GM18499 (cell line): ENCODE results near the gene MAP3K7.

ENCODE experiments used
- ATAC-seq: cut with Tn5 transposase; IDR thresholded peaks from one replicate; pipeline ENCODE4 v1.9.1; 2021; ENCODE audit warnings: moderate number of reproducible peaks; ENCODE audit not compliant: insufficient read depth, unreplicated experiment

MAP3K7 gene

GRCh38 chr6:90586836-90587638, at the start of gene MAP3K7:
MAP3K7 (minus strand) TSS chr6:90587072; CDS start chr6:90586883, 189 bp downstream.
- ATAC-seq = peak; percentile 65

- no peak for ATAC-seq
These were observed 44.2 kb upstream of the MAP3K7 start for GRCh38 chr6:90631046-90631445.

GRCh38 chr6:90621581-90621980, 34.7 kb upstream of the MAP3K7 start:
- no peak for ATAC-seq

- no peak for ATAC-seq
These were observed 32.3 kb upstream of the MAP3K7 start for GRCh38 chr6:90619221-90619620.

DNA sequence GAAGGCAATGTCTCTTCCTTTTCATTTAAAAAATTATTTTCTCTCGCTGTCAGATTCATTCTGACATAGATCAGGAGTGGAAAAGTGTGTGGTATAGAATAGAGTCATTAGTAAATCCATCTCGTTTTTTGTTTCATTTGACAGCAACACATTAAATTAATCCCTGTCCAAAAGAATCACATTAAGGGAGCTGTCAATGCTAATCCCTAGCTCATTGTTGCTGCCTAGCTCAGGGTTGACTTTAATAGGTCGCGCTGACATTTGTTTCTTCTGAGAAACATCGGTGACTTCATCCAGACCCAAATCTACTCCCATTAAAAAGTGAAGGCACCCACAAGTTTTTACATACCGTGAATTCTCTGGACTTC, 25.4 kb upstream of the MAP3K7 start:
- ATAC-seq = no peak

DNA sequence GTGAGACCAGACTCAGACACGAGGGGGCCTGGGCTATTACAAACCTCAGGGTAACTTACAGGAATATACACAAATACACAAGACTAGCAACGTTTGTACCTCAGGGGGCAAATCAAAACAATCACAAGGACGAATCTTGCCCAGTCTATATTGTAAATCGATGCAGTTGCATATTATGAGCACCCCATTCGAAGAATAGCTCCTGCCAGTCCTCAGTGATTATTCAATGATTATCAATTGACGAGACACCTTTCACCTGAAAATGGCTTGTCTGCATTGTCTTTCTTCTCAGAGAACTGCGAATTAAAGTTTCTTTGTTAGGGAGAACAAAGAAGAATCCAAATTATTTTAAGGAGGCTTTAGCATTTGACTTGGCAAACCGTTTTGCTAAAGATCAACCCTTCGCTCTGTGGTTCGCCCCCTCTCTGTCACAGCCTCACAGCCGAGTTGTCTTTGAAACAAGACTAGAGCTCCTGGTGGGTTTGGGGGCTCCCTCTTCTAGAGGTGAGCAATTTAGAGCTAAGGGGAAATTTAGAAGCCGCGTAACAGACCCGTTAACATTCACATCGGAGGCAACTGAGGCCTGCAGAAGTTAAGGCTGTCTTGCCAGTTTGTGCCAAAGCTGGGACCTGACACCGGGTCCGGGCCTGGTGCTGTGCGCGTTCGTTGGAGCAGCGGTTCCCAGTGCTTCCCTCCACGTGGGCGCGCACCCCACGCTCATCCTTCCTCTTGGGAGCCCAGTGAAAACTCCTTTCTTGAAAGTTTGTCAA, 24.9 kb upstream of the MAP3K7 start:
- ATAC-seq = no peak

- ATAC-seq = no peak
These were observed 24.1 kb upstream of the MAP3K7 start for GRCh38 chr6:90610751-90611542.

DNA sequence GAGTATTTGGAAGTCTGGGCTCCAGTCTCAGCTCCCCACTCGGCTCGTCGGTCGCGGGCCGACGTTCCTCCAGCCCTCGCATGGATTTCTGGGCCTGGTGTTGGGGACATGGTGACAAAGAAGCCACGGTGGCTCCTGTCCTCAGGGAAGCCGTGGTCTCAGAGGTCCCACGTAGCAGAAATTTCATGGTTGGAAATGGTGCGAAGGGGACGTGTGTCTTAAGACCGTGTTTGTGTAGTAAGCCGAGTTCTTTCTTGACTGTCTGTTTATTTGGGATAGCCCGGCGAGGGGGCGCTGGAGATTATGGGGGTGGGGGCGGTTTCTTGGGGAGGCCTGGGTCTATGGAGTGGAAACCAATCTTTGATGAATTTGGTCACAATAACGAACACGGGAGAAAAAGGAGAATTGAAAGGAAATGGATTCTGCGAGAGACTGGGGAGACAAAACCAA, 23.5 kb upstream of the MAP3K7 start:
- ATAC-seq = no peak

- ATAC-seq = no peak
These were observed 19.0 kb upstream of the MAP3K7 start for GRCh38 chr6:90605749-90606340.

- no peak for ATAC-seq
These were observed 17.7 kb upstream of the MAP3K7 start for GRCh38 chr6:90604546-90604945.

- no peak for ATAC-seq
These were observed 12.3 kb upstream of the MAP3K7 start for GRCh38 chr6:90599151-90599550.

DNA sequence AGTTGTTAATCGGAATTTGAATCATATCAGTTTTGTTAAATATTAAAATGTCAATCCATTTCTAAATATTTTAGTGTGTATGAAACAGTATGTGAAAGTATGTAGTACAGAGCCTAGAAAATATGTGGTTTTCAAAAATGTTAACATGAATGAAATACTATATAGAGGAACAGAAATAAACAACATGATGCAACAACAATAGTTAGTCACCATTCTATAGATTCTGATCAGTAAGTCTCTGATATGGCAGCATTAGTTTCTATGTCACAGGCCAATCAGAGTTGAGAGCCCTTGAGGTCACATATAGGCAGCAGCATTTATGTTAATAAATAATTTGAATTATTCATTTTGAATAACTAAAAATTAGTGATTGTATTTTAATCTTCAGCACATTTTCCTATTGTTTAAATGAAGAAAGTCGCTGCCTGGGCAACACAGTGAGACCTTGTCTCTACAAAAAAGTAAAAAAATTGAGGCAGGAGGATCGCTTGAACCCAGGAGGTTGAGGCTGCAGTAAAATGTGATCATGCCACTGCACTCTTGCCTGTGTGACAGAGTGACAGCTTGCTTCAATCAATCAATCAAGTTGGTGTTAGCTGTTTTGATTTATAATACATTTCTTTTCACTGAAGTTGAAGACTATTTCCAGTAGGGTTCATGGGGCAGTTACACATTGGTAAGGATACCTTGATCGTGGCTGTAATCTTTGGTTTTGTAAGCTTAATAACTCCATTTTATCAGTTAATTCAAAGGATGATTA, 11.5 kb upstream of the MAP3K7 start:
- no peak for ATAC-seq

GRCh38 chr6:90596967-90597539, 10.2 kb upstream of the MAP3K7 start:
- no peak for ATAC-seq

DNA sequence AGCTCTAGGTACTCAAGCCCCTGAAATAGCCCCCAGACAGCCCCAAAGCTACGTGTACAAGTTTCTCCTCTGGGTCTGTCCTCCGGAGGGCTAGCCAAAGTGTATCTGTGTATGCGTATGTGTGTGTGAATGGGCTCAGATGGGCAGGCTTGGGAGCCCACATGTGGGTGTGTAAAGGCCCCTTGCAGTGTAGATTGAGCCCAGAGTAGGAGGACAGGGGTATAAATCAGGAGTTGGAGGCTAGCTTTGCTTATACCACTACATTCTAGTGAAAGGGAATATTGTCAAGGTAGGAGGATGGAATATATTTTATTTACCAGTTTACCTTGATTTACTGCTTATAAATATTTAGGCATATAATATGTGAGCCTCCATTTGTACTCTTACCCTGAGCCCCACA, 9.0 kb upstream of the MAP3K7 start:
- no peak for ATAC-seq

- ATAC-seq = peak; percentile 12
These were observed 381 bp downstream of the MAP3K7 start for GRCh38 chr6:90586546-90586835.

DNA sequence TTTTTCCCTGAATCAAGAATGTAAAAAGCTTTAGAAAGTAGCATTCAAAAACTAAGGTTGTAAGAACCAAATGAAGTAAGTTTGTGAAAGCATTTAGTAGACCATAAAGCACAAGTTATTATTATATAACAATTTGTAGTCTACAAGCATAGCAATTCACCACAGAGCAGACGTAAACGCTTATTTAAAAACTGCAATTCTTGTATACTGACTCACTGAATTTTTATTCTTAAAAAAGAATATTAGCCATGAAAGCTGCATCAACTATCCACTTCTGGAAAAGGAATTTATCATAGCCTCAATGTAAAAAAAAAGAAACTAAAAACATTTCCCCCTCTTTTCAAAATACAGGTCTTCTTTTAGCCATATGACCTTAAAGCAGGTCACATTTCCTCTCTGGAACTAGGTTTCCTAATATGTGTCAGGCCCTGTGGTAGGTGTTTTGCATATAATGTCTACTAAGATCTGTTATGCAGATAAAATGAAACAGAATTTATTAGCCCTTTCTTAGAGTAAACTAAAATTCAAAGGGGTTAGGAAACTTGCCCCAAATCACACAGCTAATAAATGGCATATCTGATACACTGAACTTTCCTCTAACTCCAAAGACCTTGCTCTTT, 2.1 kb downstream of the MAP3K7 start:
- no peak for ATAC-seq

GRCh38 chr6:90583836-90584481, 2.9 kb downstream of the MAP3K7 start:
- ATAC-seq = no peak

GRCh38 chr6:90583179-90583835, 3.6 kb downstream of the MAP3K7 start:
- ATAC-seq = no peak
